Measurements from ENCODE around the gene HEXIM2.

HEXIM2 gene

DNA sequence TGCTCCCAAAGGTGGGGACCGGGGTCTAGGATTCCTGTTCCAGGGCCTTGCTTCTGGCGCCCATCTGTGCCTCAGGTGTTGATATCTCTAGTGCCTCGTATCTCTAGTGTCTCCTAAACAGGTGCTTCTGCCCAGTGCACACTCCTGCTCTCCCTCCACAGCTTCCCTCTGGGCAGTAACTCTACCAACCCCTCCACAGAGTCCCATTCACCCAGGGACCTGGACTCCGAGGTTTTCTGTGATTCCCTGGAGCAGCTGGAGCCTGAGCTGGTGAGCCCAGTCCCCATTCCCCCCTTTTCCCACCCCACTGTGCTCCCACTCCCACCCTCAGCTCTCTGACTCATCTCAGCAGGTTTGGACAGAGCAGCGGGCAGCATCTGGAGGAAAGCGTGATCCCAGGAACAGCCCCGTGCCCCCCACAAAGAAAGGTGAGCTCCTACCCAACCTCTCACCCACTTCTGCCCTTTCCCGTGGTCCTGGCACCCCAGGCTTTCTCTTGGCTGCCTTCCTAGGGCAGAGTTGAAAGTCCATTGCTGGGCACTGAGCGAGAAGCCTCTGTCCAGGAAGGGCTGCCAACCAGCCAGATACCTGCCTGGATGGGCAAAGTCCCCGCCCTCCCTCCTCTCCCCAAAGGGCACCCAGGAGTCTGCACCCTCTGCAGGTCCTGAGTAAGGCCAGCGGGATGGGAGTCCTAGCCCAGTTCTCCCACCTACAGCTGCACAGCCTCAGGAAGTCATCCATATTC is 23.9 kb upstream of the HEXIM2 start:
- no peak for TF ChIP-seq CTCF (IDR thresholded peaks at IDR 0.05; ENCODE audit: insufficient read depth, low read depth, low read length, missing control alignments)
- no peak for DNase-seq (ENCODE audit: low read depth)
- H3K4me3 ChIP-seq (ENCODE audit: low read depth, low read length) = no peak overlapping the region

DNA sequence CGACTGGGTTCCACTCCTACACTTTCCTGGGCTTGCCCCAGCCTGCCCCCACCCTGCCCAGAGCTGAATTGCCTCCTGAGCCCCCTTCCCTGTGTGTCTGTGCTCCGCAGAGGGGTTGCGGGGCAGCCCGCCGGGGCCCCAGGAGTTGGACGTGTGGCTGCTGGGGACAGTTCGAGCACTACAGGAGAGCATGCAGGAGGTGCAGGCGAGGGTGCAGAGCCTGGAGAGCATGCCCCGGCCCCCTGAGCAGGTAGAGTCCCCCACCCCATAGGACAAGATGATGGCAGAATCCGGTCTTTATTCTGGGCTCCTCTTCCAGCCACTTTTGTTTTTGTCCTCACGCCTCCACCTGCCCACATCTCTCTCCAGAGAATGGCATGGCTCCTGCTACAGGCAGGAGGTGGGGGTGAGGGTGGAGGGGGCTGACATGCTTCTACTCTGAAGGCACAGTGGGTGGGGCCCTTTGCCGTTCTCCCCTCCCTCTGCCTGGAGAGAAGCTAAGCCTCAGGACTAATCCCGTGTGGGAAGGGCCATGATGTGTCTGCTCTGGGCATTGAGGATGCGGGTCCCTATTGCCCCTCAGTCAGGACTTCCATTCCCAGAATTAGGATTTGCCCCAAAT is 22.7 kb upstream of the HEXIM2 start:
- no peak for TF ChIP-seq CTCF (IDR thresholded peaks at IDR 0.05; ENCODE audit: insufficient read depth, low read depth, low read length, missing control alignments)
- DNase-seq (ENCODE audit: low read depth) = no peak
- no peak overlapping the region for H3K4me3 ChIP-seq (ENCODE audit: low read depth, low read length)

GRCh38 chr17:45139533-45139920 is 22.1 kb upstream of the HEXIM2 start:
- no peak for DNase-seq (ENCODE audit: low read depth)
- no peak overlapping the region for H3K4me3 ChIP-seq (ENCODE audit: low read depth, low read length)
- TF ChIP-seq CTCF (IDR thresholded peaks at IDR 0.05; ENCODE audit: insufficient read depth, low read depth, low read length, missing control alignments) = no peak

DNA sequence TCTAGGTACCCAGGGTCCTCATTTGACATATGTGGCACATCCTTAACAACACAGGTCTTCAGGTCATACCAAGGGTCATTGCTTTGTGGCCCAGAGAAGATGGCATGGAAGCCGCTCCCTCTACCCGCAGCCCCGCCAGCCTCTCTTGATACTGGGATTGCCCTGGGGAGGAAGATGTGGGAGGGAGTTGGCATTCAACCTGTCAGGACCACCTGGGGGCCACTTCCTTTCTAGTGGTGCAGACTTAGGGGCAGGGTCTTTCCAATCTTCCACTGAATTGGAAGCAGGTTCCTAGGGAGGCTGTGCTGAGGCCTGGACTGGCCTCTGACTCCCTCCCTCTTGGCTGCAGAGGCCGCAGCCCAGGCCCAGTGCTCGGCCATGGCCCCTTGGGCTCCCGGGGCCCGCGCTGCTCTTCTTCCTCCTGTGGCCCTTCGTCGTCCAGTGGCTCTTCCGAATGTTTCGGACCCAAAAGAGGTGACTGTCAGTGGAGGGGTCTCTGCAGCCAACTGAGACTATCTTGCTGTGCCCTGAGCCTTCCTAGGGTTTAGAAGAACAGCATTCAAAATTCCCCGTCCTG is 18.5 kb upstream of the HEXIM2 start:
- H3K4me3 ChIP-seq (ENCODE audit: low read depth, low read length) = no peak overlapping the region
- no peak for DNase-seq (ENCODE audit: low read depth)
- TF ChIP-seq CTCF (IDR thresholded peaks at IDR 0.05; ENCODE audit: insufficient read depth, low read depth, low read length, missing control alignments) = no peak

DNA sequence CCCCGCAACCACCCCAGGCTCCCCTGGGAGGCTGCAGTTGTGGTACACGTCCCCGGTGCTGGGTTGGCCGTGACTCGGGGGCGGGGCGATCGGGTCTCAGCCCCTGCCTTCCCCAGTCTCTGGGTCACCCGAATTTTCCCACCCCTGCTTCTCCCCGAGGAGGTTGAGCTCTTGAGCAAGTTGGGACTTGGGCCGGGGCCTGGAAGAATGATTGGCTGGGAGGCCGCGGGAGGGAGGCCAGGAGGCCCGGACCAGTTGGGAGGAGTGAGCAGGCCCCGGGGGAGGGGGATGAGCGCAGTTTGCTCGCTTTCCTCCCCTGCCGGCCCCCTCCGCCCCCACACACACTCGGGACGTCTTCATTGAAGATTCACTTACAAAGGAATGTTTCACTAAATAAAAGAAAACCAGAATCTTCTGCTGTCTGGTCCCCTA is 17.9 kb upstream of the HEXIM2 start:
- no peak for TF ChIP-seq CTCF (IDR thresholded peaks at IDR 0.05; ENCODE audit: insufficient read depth, low read depth, low read length, missing control alignments)
- peak overlapping the region; percentile 46 for H3K4me3 ChIP-seq (ENCODE audit: low read depth, low read length)
- no peak for DNase-seq (ENCODE audit: low read depth)

DNA sequence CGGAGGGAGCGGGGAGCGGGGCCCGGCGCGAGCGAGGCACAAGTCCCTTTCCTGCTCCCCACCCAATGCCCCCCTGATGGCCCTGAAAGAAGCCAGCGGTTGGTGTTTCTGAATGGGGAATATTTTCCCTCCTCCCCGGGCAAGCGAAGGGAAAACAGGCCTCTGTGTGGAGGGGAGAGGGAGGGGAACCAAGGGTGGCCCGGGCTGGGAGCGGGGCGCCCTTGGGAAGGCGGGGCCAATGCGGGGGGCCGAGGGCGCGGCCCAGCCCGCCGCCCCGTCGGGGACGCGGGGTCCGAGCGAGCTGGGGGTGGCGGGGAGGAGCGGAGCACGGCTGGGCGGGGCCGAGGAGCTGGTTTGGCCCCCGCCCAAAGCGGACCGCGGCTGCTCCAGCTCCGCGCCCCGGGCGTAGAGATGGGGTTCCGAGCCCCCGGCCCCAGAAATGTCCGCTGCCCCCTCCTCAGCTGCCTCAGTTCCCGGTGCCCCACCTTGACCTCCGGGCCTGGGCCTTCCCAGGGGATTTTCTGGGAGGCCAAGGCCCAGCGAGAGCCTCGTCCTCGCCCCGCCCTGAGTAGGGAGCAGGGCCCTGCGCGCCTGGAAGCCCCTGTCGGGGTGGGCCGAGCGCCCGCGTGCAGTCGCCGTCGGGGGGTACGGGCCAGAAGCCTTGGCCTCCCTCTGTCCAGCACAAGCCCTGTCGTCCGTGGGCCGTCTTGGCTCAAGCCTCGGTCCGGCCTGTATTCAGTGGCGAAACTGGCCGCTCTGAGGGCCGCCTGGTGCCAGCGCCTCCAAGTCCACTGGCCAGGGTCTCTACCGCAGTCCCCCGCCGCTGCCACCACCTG is 17.3 kb upstream of the HEXIM2 start:
- H3K4me3 ChIP-seq (ENCODE audit: low read depth, low read length) = peak overlapping the region; percentile 46
- TF ChIP-seq CTCF (IDR thresholded peaks at IDR 0.05; ENCODE audit: insufficient read depth, low read depth, low read length, missing control alignments) = no peak
- no peak for DNase-seq (ENCODE audit: low read depth)
